SK-N-SH (cell line): ENCODE measurements around the gene NR5A2. TPM values are rescaled to one million over a fixed set of nuclear protein-coding genes. Genes with fewer than 3 reads are reported as not detected.

Experiments
- CTCF ChIA-PET: fragments of 300-600, 350-600 bp; formaldehyde crosslinking; extraction: SDS; loops from one replicate; lab custom pipeline; 2021; lab: Yijun Ruan, JAX
- POLR2A ChIA-PET: fragments of 350-600 bp; sonication (Branson Sonifier 250); formaldehyde crosslinking; extraction: SDS; loops from one replicate; lab custom pipeline; 2020; ENCODE audit warnings: antibody characterized with exemption, inconsistent platforms; lab: Yijun Ruan, JAX
- DNase-seq: peaks from one replicate; pipeline ENCODE4 v3.0.0; 2012
- H2AFZ ChIP-seq: fragments of 200-600 bp; sonication (generic); 2 replicates; pipeline ENCODE4 v1.8.1; 2016; ENCODE audit warnings: antibody characterized with exemption, mild to moderate bottlenecking, low read depth
- H3F3A ChIP-seq: fragments of 200-600 bp; sonication (generic); replicated peaks from 2 replicates; pipeline ENCODE3; 2016; ENCODE audit warnings: antibody characterized with exemption, mild to moderate bottlenecking; ENCODE audit not compliant: insufficient read depth
- H3K27ac ChIP-seq, 2 experiments: fragments of 200-500 bp in 1 of 2; fragments of 200-600 bp in 1 of 2; sonication (Bioruptor generic) in 1 of 2; sonication (generic), shearing (Covaris generic) in 1 of 2; 2 replicates each; pipeline versions ENCODE4 v1.5.1 to v1.6.1; 2014 to 2016; ENCODE audit warnings: low read depth in 2 of 2, inconsistent platforms in 1 of 2, low read length in 1 of 2, mild to moderate bottlenecking in 1 of 2, mixed read lengths in 1 of 2
- H3K27me3 ChIP-seq: fragments of 200-600 bp; sonication (generic), shearing (Covaris generic); 2 replicates; pipeline ENCODE4 v1.6.1; 2016; ENCODE audit warnings: mixed run types; ENCODE audit not compliant: insufficient read depth
- H3K36me3 ChIP-seq, 2 experiments: fragments of 200-500 bp in 1 of 2; fragments of 200-600 bp in 1 of 2; sonication (Bioruptor generic) in 1 of 2; sonication (generic) in 1 of 2; replicated peaks in 1 of 2; 2 replicates each; pipeline versions ENCODE3 to v1.5.1; 2014 to 2016; ENCODE audit warnings: low read length in 1 of 2, mild to moderate bottlenecking in 1 of 2; ENCODE audit not compliant: insufficient read depth in 2 of 2, control insufficient read depth in 1 of 2
- H3K4me1 ChIP-seq, 2 experiments: fragments of 200-500 bp in 1 of 2; fragments of 200-600 bp in 1 of 2; sonication (Bioruptor generic) in 1 of 2; sonication (generic), shearing (Covaris generic) in 1 of 2; 2 replicates each; pipeline versions ENCODE4 v1.5.1 to v1.6.1; 2014 to 2016; ENCODE audit warnings: low read depth in 1 of 2, low read length in 1 of 2, mixed run types in 1 of 2; ENCODE audit not compliant: insufficient read depth in 2 of 2, control insufficient read depth in 1 of 2
- H3K4me2 ChIP-seq: fragments of 200-600 bp; sonication (generic), shearing (Covaris generic); 2 replicates; pipeline ENCODE4 v1.6.1; 2017; ENCODE audit warnings: mixed run types
- H3K4me3 ChIP-seq, 2 experiments: fragments of 200-500 bp in 1 of 2; fragments of 200-600 bp in 1 of 2; sonication (Bioruptor generic) in 1 of 2; sonication (generic), shearing (Covaris generic) in 1 of 2; 2 replicates each; pipeline versions ENCODE4 v1.5.1 to v1.8.1; 2014 to 2016; ENCODE audit warnings: low read depth in 2 of 2, inconsistent platforms in 1 of 2, low read length in 1 of 2, mild to moderate bottlenecking in 1 of 2, mixed read lengths in 1 of 2, moderate library complexity in 1 of 2
- H3K79me2 ChIP-seq: fragments of 200-600 bp; sonication (generic); 2 replicates; pipeline ENCODE4 v1.8.1; 2017; ENCODE audit warnings: mild to moderate bottlenecking; ENCODE audit not compliant: insufficient read depth
- H3K9ac ChIP-seq: fragments of 200-600 bp; sonication (generic); 2 replicates; pipeline ENCODE4 v1.6.1; 2017; ENCODE audit warnings: mixed run types
- H3K9me2 ChIP-seq: fragments of 200-600 bp; sonication (generic); 2 replicates; pipeline ENCODE4 v1.6.1; 2017; ENCODE audit warnings: mixed run types
- H3K9me3 ChIP-seq: fragments of 200-600 bp; sonication (generic); 2 replicates; pipeline ENCODE4 v1.6.1; 2017; ENCODE audit warnings: mixed run types, mild to moderate bottlenecking, moderate library complexity
- H4K20me1 ChIP-seq: fragments of 200-600 bp; sonication (generic); 2 replicates; pipeline ENCODE4 v1.6.1; 2017; ENCODE audit warnings: mild to moderate bottlenecking, mixed run types; ENCODE audit not compliant: insufficient read depth
- CHD2 ChIP-seq: fragments of 150-350 bp; IDR thresholded peaks from 2 replicates; pipeline ENCODE4 v1.6.1; 2018; ENCODE audit warnings: low read length; ENCODE audit not compliant: partially characterized antibody
- EP300 ChIP-seq, 2 experiments: IDR thresholded peaks; 2 replicates each; pipeline versions ENCODE4 v1.4.0 to v1.6.1; 2012; ENCODE audit warnings: borderline replicate concordance in 1 of 2, low read depth in 1 of 2, low read length in 1 of 2
- FOSL2 ChIP-seq: IDR thresholded peaks from 2 replicates; pipeline ENCODE4 v1.4.0; 2012; ENCODE audit warnings: low read depth, mild to moderate bottlenecking, moderate library complexity, borderline replicate concordance
- FOXJ3 ChIP-seq: sonication (generic); formaldehyde crosslinking; IDR thresholded peaks from 2 replicates; pipeline ENCODE4 v1.5.1; 2020; ENCODE audit warnings: mild to moderate bottlenecking, missing genetic modification reagents
- FOXM1 ChIP-seq: IDR thresholded peaks from 2 replicates; pipeline ENCODE4 v1.4.0; 2012; ENCODE audit warnings: low read depth, mild to moderate bottlenecking
- IRF3 ChIP-seq: fragments of 150-350 bp; IDR thresholded peaks from 2 replicates; pipeline ENCODE4 v1.6.1; 2016; ENCODE audit warnings: mild to moderate bottlenecking, low read depth, low read length
- JUND ChIP-seq: IDR thresholded peaks from 2 replicates; pipeline ENCODE4 v1.4.0; 2012
- MAX ChIP-seq: IDR thresholded peaks from 2 replicates; pipeline ENCODE4 v1.4.0; 2012; ENCODE audit warnings: low read depth
- MEF2A ChIP-seq: IDR thresholded peaks from 2 replicates; pipeline ENCODE4 v1.4.0; 2012; ENCODE audit warnings: low read depth, borderline replicate concordance
- MXI1 ChIP-seq: IDR thresholded peaks from 2 replicates; pipeline ENCODE4 v1.6.1; 2012; ENCODE audit warnings: mild to moderate bottlenecking, low read depth, low read length, improper control_type of control experiment
- NRF1 ChIP-seq: IDR thresholded peaks from 2 replicates; pipeline ENCODE4 v1.6.1; 2012; ENCODE audit warnings: low read depth, mild to moderate bottlenecking, low read length
- PBX3 ChIP-seq: IDR thresholded peaks from 2 replicates; pipeline ENCODE4; 2012
- POLR2AphosphoS5 ChIP-seq: IDR thresholded peaks from 2 replicates; pipeline ENCODE4 v1.6.1; 2012; ENCODE audit warnings: low read depth, low read length
- REST ChIP-seq: IDR thresholded peaks from 2 replicates; pipeline ENCODE4 v1.6.1; 2012; ENCODE audit warnings: mild to moderate bottlenecking, low read depth, low read length, moderate library complexity
- RFX5 ChIP-seq: IDR thresholded peaks from 2 replicates; pipeline ENCODE4 v1.6.1; 2012; ENCODE audit warnings: mild to moderate bottlenecking, improper control_type of control experiment, low read length
- RXRA ChIP-seq: IDR thresholded peaks from 2 replicates; pipeline ENCODE4 v1.4.0; 2012; ENCODE audit warnings: low read depth, mild to moderate bottlenecking, borderline replicate concordance
- SMC3 ChIP-seq: IDR thresholded peaks from 2 replicates; pipeline ENCODE4 v1.6.1; 2012; ENCODE audit warnings: low read depth, low read length, improper control_type of control experiment
- TAF1 ChIP-seq: IDR thresholded peaks from 2 replicates; pipeline ENCODE4 v1.6.1; 2012; ENCODE audit warnings: low read depth, mild to moderate bottlenecking, low read length, moderate library complexity, borderline replicate concordance
- ZBTB33 ChIP-seq: IDR thresholded peaks from 2 replicates; pipeline ENCODE4 v1.4.0; 2012; ENCODE audit warnings: low read depth, borderline replicate concordance
- WGBS: methylation state at CpG from one replicate; pipeline ENCODE4 v1.1.6; 2017; ENCODE audit warnings: low lambda C conversion rate; 5-methylcytosine and 5-hydroxymethylcytosine counted together
- polyA plus RNA-seq, 3 experiments: library from polyadenylated mRNA; depleted of rRNA; stranded (reverse); fragments of >200 nt; gene quantifications; 2 replicates each; pipeline ENCODE4 v1.2.3, GENCODE V29; 2012

The NR5A2 gene
- polyA plus RNA-seq, 1 of the 3 experiments (the other 2 are of a cell fraction), result not detected

GRCh38 chr1:200161801-200162200, 134.3 kb downstream of the NR5A2 start (continued):
- TF ChIP-seq REST (no peak), MXI1 (no peak), FOXJ3 (CRISPR knock-in tag) (no peak), TAF1 (no peak), JUND (no peak), RXRA (no peak)

- no peak overlapping the region for H3K4me3 ChIP-seq
- peaks cover 4% of the 10 kb centered on the region; the same call in 1 of the 2 replicates for H3K27me3 ChIP-seq
- no peak overlapping the region for H3K27ac ChIP-seq
- ChIA-PET CTCF (interaction anchor here (0.7 kb wide), 1 partner anchor 541 kb away, joined by 3 read pairs; no protein-coding TSS in a partner anchor), POLR2A (no interaction called here)
- no peak for DNase-seq
- H3K4me2 ChIP-seq, result no peak overlapping the region
- H2AFZ ChIP-seq, result no peak overlapping the region
- H3K9me2 ChIP-seq, result no peaks in the 10 kb centered on the region
- H3K9me3 ChIP-seq, result no peaks in the 10 kb centered on the region
- no peaks in the 10 kb centered on the region for H3K79me2 ChIP-seq
- no peak overlapping the region for H3K9ac ChIP-seq
- no peaks in the 10 kb centered on the region for H3K36me3 ChIP-seq
- whole genome bisulfite sequencing, result 79% methylated on average over 6 of the region's 6 CpGs
- no peaks in the 10 kb centered on the region for H4K20me1 ChIP-seq
- no peaks in the 10 kb centered on the region; a peak in 1 of 4 replicates for H3K4me1 ChIP-seq
- no peaks in the 10 kb centered on the region for H3F3A ChIP-seq
- TF ChIP-seq SMC3, result no peak
- no peak for TF ChIP-seq RFX5
- no peak for TF ChIP-seq PBX3
- no peak for TF ChIP-seq TAF1
- no peak for TF ChIP-seq MXI1
- TF ChIP-seq NRF1, result no peak
- TF ChIP-seq CHD2, result no peak
- no peak for TF ChIP-seq POLR2AphosphoS5
- TF ChIP-seq FOXM1, result no peak
- no peak for TF ChIP-seq MAX
- TF ChIP-seq IRF3, result no peak
- no peak for TF ChIP-seq REST
- TF ChIP-seq FOSL2, result no peak
- TF ChIP-seq ZBTB33, result no peak
- TF ChIP-seq EP300 (IDR thresholded peaks at IDR 0.05; ENCODE audit: borderline replicate concordance in 1 of 2, low read depth in 1 of 2, low read length in 1 of 2), result no peak
- TF ChIP-seq JUND, result no peak
- TF ChIP-seq MEF2A, result no peak
Measured at GRCh38 chr1:200162258-200162657, 134.7 kb downstream of the NR5A2 start.
